LNCaP clone FGC (cell line): ENCODE results near the gene FOXP1.

Source experiments
- DNase-seq: peaks from one replicate; pipeline ENCODE4 v3.0.0-alpha.2; 2011; ENCODE audit warnings: low read depth
- H3K4me3 ChIP-seq: 2 replicates; pipeline ENCODE4 v1.5.1; 2011; ENCODE audit warnings: mild to moderate bottlenecking, low read depth, low read length, control low read depth
- CTCF ChIP-seq: IDR thresholded peaks from 2 replicates; pipeline ENCODE4 v1.5.1; 2012; ENCODE audit warnings: mild to moderate bottlenecking; ENCODE audit not compliant: control insufficient read depth, insufficient read depth; ENCODE audit errors: extremely low read depth

Gene FOXP1

GRCh38 chr3:71579326-71579934 lies 4.1 kb downstream of the FOXP1 start:
- H3K4me3 ChIP-seq, result no peak overlapping the region
- TF ChIP-seq CTCF, result no peak
- DNase-seq, result no peak

GRCh38 chr3:71578054-71578751 lies 5.3 kb downstream of the FOXP1 start:
- no peak for TF ChIP-seq CTCF
- DNase-seq, result no peak
- no peak overlapping the region for H3K4me3 ChIP-seq

- no peak overlapping the region for H3K4me3 ChIP-seq
- no peak for TF ChIP-seq CTCF
- no peak for DNase-seq
Observed at GRCh38 chr3:71577011-71577410, 6.5 kb downstream of the FOXP1 start.

GRCh38 chr3:71575433-71575832 lies 8.1 kb downstream of the FOXP1 start:
- H3K4me3 ChIP-seq, result no peak overlapping the region
- no peak for TF ChIP-seq CTCF
- DNase-seq, result no peak

GRCh38 chr3:71573181-71573580 lies 10.3 kb downstream of the FOXP1 start:
- no peak for TF ChIP-seq CTCF
- no peak overlapping the region for H3K4me3 ChIP-seq
- no peak for DNase-seq

- TF ChIP-seq CTCF, result no peak
- DNase-seq, result no peak
- no peak overlapping the region for H3K4me3 ChIP-seq
Observed at GRCh38 chr3:71570546-71570945, 13.0 kb downstream of the FOXP1 start.

- TF ChIP-seq CTCF, result no peak
- DNase-seq, result no peak
Observed at GRCh38 chr3:71568207-71568606, 15.3 kb downstream of the FOXP1 start.

More at GRCh38 chr3:71568207-71568606, 15.3 kb downstream of the FOXP1 start:
- no peak overlapping the region for H3K4me3 ChIP-seq
